Thymus (tissue), 11 donors: ENCODE data around the gene TTYH1. TPM values are rescaled to one million over a fixed set of nuclear protein-coding genes. Genes with fewer than 3 reads are reported as not detected.

ENCODE experiments used
- DNase-seq, 9 donors: peaks; one replicate each; pipeline ENCODE4 v3.0.0-alpha.2; 2013; ENCODE audit warnings: low spot score in 9 of 9, low read depth in 6 of 9, missing footprints in 1 of 9
- H3K27ac ChIP-seq, 2 donors: one replicate each; pipeline ENCODE4 v1.5.1; 2013; ENCODE audit warnings: control low read depth in 1 of 2, low read depth in 1 of 2, low read length in 1 of 2, mild to moderate bottlenecking in 1 of 2, moderate library complexity in 1 of 2
- H3K27me3 ChIP-seq, 2 donors: one replicate each; pipeline ENCODE4 v1.5.1; 2013; ENCODE audit warnings: low read length in 1 of 2; ENCODE audit not compliant: control insufficient read depth in 2 of 2, insufficient read depth in 1 of 2
- H3K36me3 ChIP-seq, 2 donors: one replicate each; pipeline ENCODE4 v1.5.1; 2013; ENCODE audit warnings: low read length in 1 of 2, mild to moderate bottlenecking in 1 of 2, moderate library complexity in 1 of 2; ENCODE audit not compliant: control insufficient read depth in 2 of 2, insufficient read depth in 2 of 2
- H3K4me1 ChIP-seq, 2 donors: one replicate each; pipeline ENCODE4 v1.5.1; 2013; ENCODE audit warnings: low read length in 2 of 2; ENCODE audit not compliant: control insufficient read depth in 2 of 2, insufficient read depth in 2 of 2
- H3K4me3 ChIP-seq, 2 donors: one replicate each; pipeline ENCODE4 v1.5.1; 2013; ENCODE audit warnings: low read length in 2 of 2, control low read depth in 1 of 2, mild to moderate bottlenecking in 1 of 2
- H3K9me3 ChIP-seq, 2 donors: one replicate each; pipeline ENCODE4 v1.5.1; 2013; ENCODE audit warnings: low read length in 1 of 2, mild to moderate bottlenecking in 1 of 2; ENCODE audit not compliant: control insufficient read depth in 2 of 2, insufficient read depth in 1 of 2
- WGBS: extraction: QIAGEN DNeasy Blood & Tissue Kit; methylation state at CpG from one replicate; pipeline ENCODE4 v1.1.7; 2013; 5-methylcytosine and 5-hydroxymethylcytosine counted together
- polyA plus RNA-seq: library from polyadenylated mRNA; stranded (reverse); fragments of 200-250 nt; gene quantifications from one replicate; pipeline ENCODE4 v1.2.3, GENCODE V29; 2013
- total RNA-seq: library from RNA; stranded (reverse); fragments of 120-200 nt; gene quantifications from one replicate; pipeline ENCODE4 v1.2.4, GENCODE V29; 2013
- donor health status: healthy.

The TTYH1 gene
- total and polyA plus RNA-seq, 2 donors = 0.43 to 0.61 TPM

- no peaks in the 10 kb centered on the region for H3K36me3 ChIP-seq
- no peak overlapping the region for H3K4me3 ChIP-seq
- no peaks in the 10 kb centered on the region for H3K9me3 ChIP-seq
- H3K27ac ChIP-seq = no peak overlapping the region
- no peaks in the 10 kb centered on the region for H3K4me1 ChIP-seq
- H3K27me3 ChIP-seq = peaks cover 0 to under 1% of the 10 kb centered on the region in 2 donors
- no peak for DNase-seq
These were observed 9.6 kb upstream of the TTYH1 start for GRCh38 chr19:54405628-54406027.

- Histone ChIP-seq H3K9me3 (no peaks in the 10 kb centered on the region), H3K27me3 (peaks cover 0 to 2% of the 10 kb centered on the region in 2 donors), H3K36me3 (no peaks in the 10 kb centered on the region), H3K4me3 (no peak overlapping the region), H3K27ac (no peak overlapping the region), H3K4me1 (no peaks in the 10 kb centered on the region)
- WGBS = 94% methylated on average over 7 of the region's 7 CpGs
- DNase-seq = no peak
These were observed 7.5 kb upstream of the TTYH1 start for GRCh38 chr19:54407780-54408179.

- Histone ChIP-seq H3K36me3 (no peaks in the 10 kb centered on the region), H3K4me3 (no peak overlapping the region), H3K9me3 (no peaks in the 10 kb centered on the region), H3K27ac (no peak overlapping the region), H3K27me3 (peaks cover 0 to 2% of the 10 kb centered on the region in 2 donors), H3K4me1 (no peaks in the 10 kb centered on the region)
- no peak for DNase-seq
- 94% methylated on average over 9 of the region's 9 CpGs for WGBS
These were observed 6.7 kb upstream of the TTYH1 start for GRCh38 chr19:54408456-54409026.

- H3K27ac ChIP-seq = no peak overlapping the region
- H3K4me3 ChIP-seq = no peak overlapping the region
- H3K4me1 ChIP-seq = no peaks in the 10 kb centered on the region
- peaks cover 0 to 2% of the 10 kb centered on the region in 2 donors for H3K9me3 ChIP-seq
- H3K27me3 ChIP-seq = peaks cover 16 to 20% of the 10 kb centered on the region in 2 donors
- no peak for DNase-seq
- H3K36me3 ChIP-seq = no peaks in the 10 kb centered on the region
These were observed 4.2 kb upstream of the TTYH1 start for GRCh38 chr19:54411033-54411432.

- H3K9me3 ChIP-seq = peaks cover 0 to 2% of the 10 kb centered on the region in 2 donors
- no peak overlapping the region for H3K27ac ChIP-seq
- DNase-seq = no peak
- peaks cover 2 to 5% of the 10 kb centered on the region in 2 donors for H3K4me1 ChIP-seq
- no peaks in the 10 kb centered on the region for H3K36me3 ChIP-seq
- WGBS = 85% methylated on average over 4 of the region's 4 CpGs
- H3K4me3 ChIP-seq = no peak overlapping the region
- H3K27me3 ChIP-seq = peaks cover 23 to 38% of the 10 kb centered on the region in 2 donors
These were observed 2.4 kb upstream of the TTYH1 start for GRCh38 chr19:54412877-54413276.

- Histone ChIP-seq H3K4me3 (no peak overlapping the region), H3K36me3 (no peaks in the 10 kb centered on the region), H3K27me3 (peaks cover 23 to 50% of the 10 kb centered on the region in 2 donors), H3K27ac (no peak overlapping the region), H3K4me1 (peaks cover 2 to 12% of the 10 kb centered on the region in 2 donors), H3K9me3 (peaks cover 0 to 2% of the 10 kb centered on the region in 2 donors)
- DNase-seq = no peak
- 90% methylated on average over 4 of the region's 4 CpGs for WGBS
These were observed 1.1 kb upstream of the TTYH1 start for GRCh38 chr19:54414156-54414555.

- Histone ChIP-seq H3K9me3 (peaks cover 0 to 2% of the 10 kb centered on the region in 2 donors), H3K36me3 (no peaks in the 10 kb centered on the region), H3K4me1 (peaks cover 2 to 17% of the 10 kb centered on the region in 2 donors), H3K4me3 (no peak overlapping the region), H3K27ac (no peak overlapping the region), H3K27me3 (peaks cover 23 to 67% of the 10 kb centered on the region in 2 donors)
- 19% methylated on average over 28 of the region's 28 CpGs for WGBS
- DNase-seq = no peak
These were observed 823 bp downstream of the TTYH1 start for GRCh38 chr19:54415901-54416673.

GRCh38 chr19:54416695-54417491 lies 1.6 kb downstream of the TTYH1 start:
- no peak for DNase-seq
- Histone ChIP-seq H3K9me3 (peaks cover 0 to 2% of the 10 kb centered on the region in 2 donors), H3K27me3 (peaks cover 23 to 74% of the 10 kb centered on the region in 2 donors), H3K36me3 (no peaks in the 10 kb centered on the region), H3K4me3 (no peak overlapping the region), H3K27ac (no peak overlapping the region), H3K4me1 (peaks cover 2 to 17% of the 10 kb centered on the region in 2 donors)
- 70% methylated on average over 44 of the region's 44 CpGs for WGBS
